ENCODE measurements around the gene PRKG1. TPM values are rescaled to one million over a fixed set of nuclear protein-coding genes. Genes with fewer than 3 reads are reported as not detected.

Gene PRKG1
- total RNA-seq, 1 experiment from 2014 or later: 10.4 TPM

GRCh38 chr10:51707392-51707791 lies 633.1 kb downstream of the PRKG1 start:
- H3T11ph ChIP-seq (ENCODE audit: low read length): no peak overlapping the region
- no peak overlapping the region for H3K23ac ChIP-seq (ENCODE audit: insufficient read length, low read depth, low read length)
- peaks cover 3% of the 10 kb centered on the region; the same call in 1 of the 2 replicates for H3K4me1 ChIP-seq (ENCODE audit: insufficient read depth, low read length)
- no peak overlapping the region for H3K4me3 Mint-ChIP-seq
- no peaks in the 10 kb centered on the region for H3K9me3 Mint-ChIP-seq
- no peak overlapping the region for H2BK5ac ChIP-seq (ENCODE audit: insufficient read length, low read length)
- no peak overlapping the region for H2BK20ac ChIP-seq (ENCODE audit: low read depth, low read length, poor library complexity, severe bottlenecking)
- H4K20me1 ChIP-seq (ENCODE audit: control insufficient read depth, insufficient read depth, insufficient read length): no peaks in the 10 kb centered on the region
- H3K9me3 ChIP-seq (ENCODE audit: control insufficient read depth, low read depth, low read length): no peaks in the 10 kb centered on the region
- H3K27me3 ChIP-seq (ENCODE audit: insufficient read depth, low read length): no peaks in the 10 kb centered on the region
- no peak overlapping the region for H3K14ac ChIP-seq (ENCODE audit: insufficient read depth, low read length)
- WGBS (ENCODE audit: extremely low coverage, insufficient read length, low lambda C conversion rate): no CpG with 5 or more reads among the region's 6 CpGs
- no peaks in the 10 kb centered on the region for H3K79me2 ChIP-seq (ENCODE audit: insufficient read depth, low read length)
- H3K27ac Mint-ChIP-seq: no peak overlapping the region
- H3K56ac ChIP-seq (ENCODE audit: insufficient read length, low read depth, low read length): no peak overlapping the region
- no peak overlapping the region for H3K4ac ChIP-seq (ENCODE audit: low read depth, low read length)
- no peaks in the 10 kb centered on the region for H3K79me1 ChIP-seq (ENCODE audit: insufficient read depth, low read depth, low read length, poor library complexity, severe bottlenecking)
- no peak overlapping the region for H2BK120ac ChIP-seq (ENCODE audit: low read depth, low read length, poor library complexity, severe bottlenecking)
- no peak for TF ChIP-seq CTCF (conservative IDR thresholded peaks at IDR 0.05)
- no peak overlapping the region for H2BK15ac ChIP-seq (ENCODE audit: low read depth, low read length)
- H3K9ac ChIP-seq (ENCODE audit: extremely low read depth, insufficient read length, low read length): no peak overlapping the region
- H3K4me2 ChIP-seq (ENCODE audit: insufficient read depth, insufficient read length, low read length): no peak overlapping the region
- H3K36me3 Mint-ChIP-seq (ENCODE audit: insufficient read depth in 1 of 3, low read depth in 3 of 3): no peaks in the 10 kb centered on the region
- H3K23me2 ChIP-seq (ENCODE audit: insufficient read length, low read depth, low read length, poor library complexity, severe bottlenecking): no peaks in the 10 kb centered on the region
- no peak overlapping the region for H3K27ac ChIP-seq (ENCODE audit: insufficient read length, low read depth, low read length)
- H4K5ac ChIP-seq (ENCODE audit: insufficient read length, low read depth, low read length): no peak overlapping the region
- DNase-seq: no peak
- H3K27me3 Mint-ChIP-seq (ENCODE audit: low read depth): no peaks in the 10 kb centered on the region
- H2BK12ac ChIP-seq (ENCODE audit: insufficient read length, low read depth, low read length): no peak overlapping the region
- H4K8ac ChIP-seq (replicated peaks; ENCODE audit: insufficient read length, low read depth, low read length): no peak overlapping the region
- no peak overlapping the region for H2AFZ ChIP-seq (ENCODE audit: low read length)
- no peak overlapping the region for H4K91ac ChIP-seq (ENCODE audit: insufficient read length, low read depth, low read length)
- peaks cover 7 to 11% of the 10 kb centered on the region in 2 experiments for H3K4me1 Mint-ChIP-seq
- no peak overlapping the region for H2AK5ac ChIP-seq (ENCODE audit: insufficient read length, low read length)
- no peak overlapping the region for H3K18ac ChIP-seq (ENCODE audit: insufficient read length, low read depth, low read length)

Data from H9 (cell line).